NCI-H748 (cell line): ENCODE data around the gene OPN1SW.

Source experiments
- DNase-seq: peaks from one replicate; lab custom pipeline; 2025; ENCODE audit not compliant: unreplicated experiment; lab: John Stamatoyannopoulos, UW

OPN1SW gene, protein sequence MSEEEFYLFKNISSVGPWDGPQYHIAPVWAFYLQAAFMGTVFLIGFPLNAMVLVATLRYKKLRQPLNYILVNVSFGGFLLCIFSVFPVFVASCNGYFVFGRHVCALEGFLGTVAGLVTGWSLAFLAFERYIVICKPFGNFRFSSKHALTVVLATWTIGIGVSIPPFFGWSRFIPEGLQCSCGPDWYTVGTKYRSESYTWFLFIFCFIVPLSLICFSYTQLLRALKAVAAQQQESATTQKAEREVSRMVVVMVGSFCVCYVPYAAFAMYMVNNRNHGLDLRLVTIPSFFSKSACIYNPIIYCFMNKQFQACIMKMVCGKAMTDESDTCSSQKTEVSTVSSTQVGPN

DNA sequence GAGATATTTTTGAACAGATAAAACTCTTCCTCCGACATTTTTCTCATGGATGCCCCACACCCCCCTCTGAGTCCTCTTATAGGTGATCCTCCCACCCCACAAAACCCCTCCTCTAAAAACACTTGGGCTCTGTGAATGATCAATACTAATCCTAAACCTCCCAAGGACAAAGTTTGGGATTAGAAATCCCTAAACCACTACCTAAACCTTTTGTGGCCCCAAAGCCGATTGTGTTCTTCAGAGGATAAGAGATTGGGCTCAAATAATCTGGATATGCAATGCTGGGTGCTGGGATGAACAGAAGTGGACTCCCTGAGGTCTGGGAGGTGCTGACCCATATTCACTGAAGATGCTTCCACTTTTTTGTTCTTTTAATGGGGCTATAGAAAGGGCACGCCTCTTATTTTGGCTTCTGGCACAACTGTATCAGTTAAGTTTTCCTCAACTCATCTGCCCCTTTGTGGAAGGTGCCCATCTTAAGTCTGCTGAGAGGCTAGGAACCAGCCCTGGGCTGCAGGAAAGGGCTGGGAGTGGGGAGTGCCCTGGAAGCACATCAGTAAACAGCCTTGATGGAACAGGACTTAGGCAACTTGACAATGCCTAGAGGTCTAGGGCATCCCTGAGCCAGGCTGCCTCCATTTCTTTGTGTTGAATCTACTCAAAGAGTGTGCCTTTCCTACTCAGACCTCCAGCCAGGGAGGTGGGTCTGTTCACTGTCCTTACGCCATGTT, at the start of gene OPN1SW:
Gene OPN1SW (minus strand): TSS at position 51 of the 731 bp plus-strand sequence. CDS start 13 bp downstream, at position 38.
- no peak for DNase-seq

DNA sequence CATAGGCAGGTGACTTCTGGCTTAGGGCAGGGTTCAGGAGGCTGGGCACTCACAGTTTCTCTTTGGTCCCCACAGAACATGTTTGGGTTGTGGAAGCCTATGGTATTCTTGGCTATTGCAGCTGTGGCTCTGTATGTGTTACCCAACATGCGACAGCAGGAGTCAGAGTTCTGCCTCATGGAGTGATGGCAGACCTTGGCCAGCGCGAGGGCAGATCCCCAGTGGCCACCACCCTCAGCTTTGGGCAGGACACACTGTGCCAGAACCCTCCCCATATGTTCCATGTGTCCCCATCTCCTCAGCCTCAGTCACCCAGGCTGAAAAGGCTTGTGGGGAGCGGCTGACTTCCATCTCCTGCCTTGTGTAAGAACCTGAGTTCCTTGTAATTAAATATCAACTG, 46.1 kb upstream of the OPN1SW start:
- no peak for DNase-seq

DNA sequence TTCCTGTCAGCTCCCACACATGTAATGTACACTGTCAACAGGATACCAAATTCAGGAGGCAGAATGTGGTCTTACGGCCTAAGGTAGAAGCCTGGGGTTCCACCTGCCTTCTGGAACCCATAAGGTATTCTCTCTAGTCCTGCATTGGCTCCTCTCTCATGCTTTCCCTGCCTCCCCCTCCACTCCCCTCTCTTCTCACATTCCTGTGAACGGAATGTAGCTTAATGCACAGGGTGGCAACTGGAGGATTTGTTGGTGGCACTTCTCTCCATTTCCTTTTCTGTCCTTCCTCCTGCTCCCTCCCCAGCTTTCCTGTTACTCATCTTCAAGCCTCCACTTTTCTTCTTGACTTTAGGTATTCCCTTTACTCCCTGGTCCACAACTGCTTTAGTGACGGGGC, 43.1 kb upstream of the OPN1SW start:
- no peak for DNase-seq

DNA sequence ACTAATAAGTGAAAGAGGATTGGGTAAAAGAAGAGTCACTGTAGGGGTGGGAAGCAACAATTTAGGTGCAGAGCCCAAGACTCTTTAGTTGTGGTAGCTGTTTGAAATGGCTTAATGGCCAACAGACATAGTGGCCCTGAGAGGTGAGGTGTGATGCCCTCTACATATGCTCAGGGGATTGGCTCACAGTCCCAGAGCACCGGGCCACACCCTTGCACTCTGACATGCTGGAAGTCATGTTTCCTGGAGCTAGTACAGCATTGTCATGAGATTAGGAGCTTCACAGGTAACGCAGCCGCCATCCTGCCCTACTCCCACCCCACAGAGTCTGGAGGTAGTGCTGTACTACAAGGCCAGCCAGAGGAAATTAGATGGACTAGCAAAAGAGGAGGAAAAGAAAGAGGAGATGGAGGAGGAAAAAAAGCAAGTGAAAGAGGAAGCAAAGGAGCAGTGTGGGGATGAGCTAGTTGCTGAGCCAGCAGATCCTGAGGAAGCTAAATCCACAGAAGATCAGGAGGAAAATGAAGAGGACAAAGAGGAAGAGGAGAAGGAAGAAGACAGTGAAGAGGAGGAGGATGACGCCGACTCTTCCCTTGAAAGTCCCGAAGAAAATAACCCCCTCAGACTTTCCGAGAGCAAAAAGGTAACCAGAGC, 39.8 kb upstream of the OPN1SW start:
- no peak for DNase-seq

DNA sequence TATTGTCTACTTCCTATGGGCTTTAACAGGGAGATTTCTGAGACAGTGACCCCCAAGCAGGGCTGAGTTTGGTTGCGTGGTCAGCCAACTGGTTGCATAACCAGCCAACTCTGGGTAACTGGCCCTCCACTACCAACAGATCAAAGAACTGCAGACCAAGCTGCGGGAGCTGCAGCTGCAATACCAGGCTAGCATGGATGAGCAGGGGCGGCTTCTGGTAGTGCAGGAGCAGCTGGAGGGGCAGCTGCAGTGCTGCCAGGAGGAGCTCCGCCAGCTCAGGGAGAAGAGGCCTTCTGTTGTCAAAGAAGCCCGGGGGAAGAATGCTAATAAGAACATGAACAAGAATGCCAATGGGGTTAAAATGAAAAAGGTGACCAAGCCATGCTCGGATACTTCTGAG, 38.9 kb upstream of the OPN1SW start:
- DNase-seq: no peak

DNA sequence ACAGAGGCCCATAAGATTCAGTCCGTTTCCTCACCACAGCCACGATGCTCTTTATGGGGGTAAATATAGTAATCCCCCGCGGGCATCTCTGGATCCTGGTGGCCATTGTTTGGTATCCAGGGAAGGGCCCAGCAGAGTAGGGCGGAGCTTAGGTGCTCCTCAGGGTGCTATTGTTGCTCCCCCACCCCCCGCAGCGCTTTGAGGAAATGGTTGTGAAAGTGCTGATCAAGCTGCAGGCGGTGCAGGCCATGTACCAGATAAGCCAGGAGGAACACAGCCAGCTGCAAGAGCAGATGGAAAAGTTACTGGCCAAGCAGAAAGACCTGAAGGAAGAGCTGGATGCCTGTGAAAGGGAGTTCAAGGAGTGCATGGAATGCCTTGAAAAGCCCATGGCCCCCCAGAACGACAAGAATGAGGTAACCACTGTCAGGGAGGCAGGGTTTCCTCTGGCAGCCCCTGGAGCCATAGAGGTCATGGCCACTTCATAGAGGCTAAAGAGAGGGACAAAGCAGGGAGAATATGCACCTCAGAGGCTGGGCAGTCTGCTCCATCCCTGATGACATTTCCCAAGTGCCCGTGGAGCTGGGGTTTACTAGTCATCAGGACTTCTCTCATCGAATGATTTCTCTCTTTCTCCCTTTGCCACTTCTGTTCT, 37.0 kb upstream of the OPN1SW start:
- peak; percentile 62 for DNase-seq

DNA sequence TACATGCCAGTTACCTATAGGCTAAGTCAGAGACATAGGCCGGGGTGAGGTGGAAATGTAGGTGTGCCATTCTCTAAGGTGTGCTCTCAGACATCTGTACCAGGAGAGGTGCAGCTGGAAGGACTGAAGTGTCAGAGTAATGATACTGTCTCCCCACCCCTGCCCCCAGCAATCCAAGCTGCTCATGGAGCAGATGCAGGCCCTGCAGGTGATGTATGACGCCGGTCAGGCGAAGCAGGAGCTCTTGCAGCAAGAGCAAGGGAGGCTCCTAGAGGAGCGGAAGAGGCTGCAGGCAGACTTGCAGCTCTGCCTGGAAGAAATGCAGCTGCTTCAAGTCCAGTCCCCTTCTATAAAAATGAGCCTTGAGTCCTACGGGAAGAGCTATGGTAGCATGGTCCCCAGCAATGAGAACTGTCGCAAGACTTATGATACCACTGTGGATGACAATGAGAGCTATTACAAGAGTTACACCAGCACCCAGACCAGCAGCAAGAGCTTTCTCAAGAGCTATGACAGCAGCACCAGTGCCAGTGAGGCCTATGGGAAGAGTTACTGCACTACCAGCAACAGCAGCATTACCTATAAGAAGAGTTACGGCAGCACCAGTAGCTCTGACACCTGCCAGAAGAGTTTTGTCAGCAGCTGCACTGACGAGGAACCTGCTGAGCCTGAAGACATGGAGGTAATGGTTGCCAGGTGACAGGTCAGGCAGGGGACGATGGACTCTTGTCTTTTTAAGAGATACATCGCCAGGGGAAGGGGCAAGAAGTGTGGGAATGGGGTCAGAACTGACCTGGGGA, 36.2 kb upstream of the OPN1SW start:
- DNase-seq: peak; percentile 49

DNA sequence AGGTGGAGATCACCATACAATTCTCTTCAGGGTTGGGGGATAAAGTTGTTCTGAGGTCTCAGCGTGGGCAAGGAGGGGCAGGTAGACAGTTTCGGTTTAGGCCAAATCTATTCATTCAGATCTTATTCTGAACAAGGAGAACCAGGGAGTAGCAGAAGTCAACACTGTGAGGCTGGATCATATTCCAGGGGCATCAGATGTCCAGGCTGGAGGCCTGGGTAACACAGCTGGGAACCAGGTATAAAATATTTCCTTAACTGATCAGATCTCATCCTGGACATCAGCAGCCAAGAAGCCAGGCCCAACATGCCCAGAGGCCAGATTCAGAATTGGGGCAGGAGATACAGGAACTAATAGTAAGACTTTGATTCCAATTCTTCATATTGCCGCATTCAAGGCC, 35.4 kb upstream of the OPN1SW start:
- DNase-seq: no peak

DNA sequence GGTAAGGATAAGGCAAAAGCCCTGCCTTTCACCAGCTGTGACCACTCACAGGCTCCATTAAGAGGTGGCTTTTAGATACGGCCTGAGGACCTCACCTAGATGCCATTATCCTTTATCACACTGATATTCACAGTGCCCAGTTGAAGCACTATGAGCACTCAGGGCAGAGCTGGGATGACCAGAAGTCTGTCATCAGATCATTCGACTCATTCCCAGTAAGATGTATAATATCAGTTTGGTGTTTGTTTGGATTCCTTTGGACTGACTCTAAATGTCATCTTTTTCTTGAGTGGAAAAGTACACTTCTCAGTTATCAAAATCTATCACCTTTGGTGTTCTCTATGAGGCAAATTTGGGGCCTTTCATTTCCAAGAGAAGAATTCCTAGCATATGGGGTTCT, 34.9 kb upstream of the OPN1SW start:
- DNase-seq: no peak

DNA sequence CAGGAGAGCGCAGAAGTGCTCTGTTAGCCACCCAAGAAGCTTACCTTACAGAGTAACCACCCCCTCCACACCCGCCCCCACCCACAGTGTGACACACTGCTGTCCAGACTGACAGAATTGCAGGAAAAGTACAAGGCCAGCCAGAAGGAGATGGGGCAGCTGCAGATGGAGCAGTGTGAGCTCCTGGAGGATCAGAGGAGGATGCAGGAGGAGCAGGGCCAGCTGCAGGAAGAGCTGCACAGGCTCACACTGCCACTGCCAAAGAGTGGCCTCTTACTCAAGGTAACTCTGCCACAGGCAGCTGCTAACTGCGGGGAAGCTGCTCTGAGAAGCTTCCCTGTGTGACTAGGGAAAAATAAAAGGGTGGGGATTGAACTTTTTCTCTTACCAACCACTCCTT, 33.8 kb upstream of the OPN1SW start:
- DNase-seq: no peak

DNA sequence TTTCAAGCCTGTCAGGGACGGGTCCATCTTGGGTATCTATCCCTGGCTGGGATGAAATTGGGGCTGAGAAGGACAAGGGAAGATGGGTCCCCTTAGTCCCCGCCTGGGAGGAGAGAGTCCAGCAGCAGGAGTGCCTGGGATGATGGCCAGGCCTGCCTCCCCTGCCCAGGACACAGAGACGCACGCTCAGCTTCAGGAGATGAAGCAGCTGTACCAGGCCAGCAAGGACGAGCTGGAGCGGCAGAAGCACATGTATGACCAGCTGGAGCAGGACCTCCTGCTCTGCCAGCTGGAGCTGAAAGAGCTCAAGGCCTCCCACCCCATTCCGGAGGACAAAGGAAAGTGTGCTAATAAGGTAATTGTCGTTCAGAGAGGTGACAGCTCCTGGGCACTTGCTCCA, 31.6 kb upstream of the OPN1SW start:
- DNase-seq: no peak

DNA sequence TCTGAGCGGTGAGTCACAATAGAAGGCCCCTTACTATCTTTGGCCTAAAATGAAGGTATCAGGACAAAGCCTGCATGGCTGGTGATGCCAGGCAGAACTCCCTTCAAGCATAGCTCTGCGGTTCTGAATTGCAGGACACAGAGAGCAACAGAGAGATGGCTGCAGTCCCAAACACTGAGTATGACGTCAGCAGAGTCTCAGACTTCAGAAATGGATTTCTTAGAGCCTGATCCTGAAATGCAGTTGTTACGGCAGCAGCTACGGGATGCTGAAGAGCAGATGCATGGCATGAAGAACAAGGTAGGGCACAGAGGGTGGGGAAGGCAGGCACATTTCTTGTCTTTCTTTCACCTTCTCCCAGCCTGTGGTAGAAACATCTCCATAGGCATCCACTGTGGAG, 29.6 kb upstream of the OPN1SW start:
- no peak for DNase-seq

DNA sequence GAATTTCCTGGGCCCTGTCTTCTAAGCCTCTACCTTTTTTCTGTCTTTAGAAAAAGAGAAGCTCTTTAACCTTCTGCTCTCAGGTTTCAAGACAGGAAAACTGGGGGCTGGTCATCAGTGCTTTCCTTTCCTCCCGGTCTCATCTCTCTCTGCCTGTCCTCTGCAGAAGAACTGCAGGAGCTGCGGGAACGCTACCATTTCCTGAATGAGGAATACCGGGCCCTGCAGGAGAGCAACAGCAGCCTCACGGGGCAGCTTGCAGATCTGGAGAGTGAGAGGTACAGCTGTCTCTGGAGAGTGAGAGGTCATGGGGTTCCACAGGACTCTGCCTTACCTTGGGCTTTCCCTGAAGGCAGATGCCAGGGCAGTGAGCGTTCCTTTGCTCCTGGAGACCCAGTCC, 28.9 kb upstream of the OPN1SW start:
- DNase-seq: no peak

DNA sequence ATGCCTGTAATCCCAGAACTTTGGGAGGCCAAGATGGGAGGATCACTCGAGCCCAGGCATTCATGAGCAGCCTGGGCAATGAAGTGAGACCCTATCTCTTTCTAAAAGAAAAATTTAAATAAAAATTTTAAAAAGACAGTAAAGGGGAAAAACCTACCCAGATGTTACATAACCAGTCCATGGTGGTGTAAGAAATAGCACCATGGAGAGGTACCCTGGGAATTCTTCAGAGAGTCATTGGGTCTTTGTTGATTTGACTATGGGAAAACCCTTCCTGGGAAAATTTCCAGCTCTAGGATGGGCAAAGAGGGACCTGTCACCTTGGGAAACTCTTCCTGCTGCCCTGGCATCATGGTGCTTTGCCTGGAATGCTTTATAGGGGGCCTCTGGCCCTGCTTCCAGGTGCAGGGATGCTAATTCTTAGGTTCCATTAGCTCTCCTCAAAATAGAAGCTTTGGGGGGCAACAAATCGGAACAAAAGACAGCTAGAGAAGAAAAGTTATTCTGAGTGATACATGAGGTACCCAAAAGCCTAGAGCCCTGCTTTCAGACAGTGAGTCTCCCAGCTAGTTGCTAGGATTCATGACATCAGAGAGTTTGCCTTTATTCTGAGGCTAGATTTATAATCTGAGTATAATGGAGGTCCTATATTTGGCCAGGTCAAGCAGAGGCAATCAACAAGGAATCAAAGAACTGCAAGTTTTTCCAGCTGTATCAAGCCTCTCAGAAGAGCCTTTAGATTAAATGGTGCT, 26.2 kb upstream of the OPN1SW start:
- no peak for DNase-seq

DNA sequence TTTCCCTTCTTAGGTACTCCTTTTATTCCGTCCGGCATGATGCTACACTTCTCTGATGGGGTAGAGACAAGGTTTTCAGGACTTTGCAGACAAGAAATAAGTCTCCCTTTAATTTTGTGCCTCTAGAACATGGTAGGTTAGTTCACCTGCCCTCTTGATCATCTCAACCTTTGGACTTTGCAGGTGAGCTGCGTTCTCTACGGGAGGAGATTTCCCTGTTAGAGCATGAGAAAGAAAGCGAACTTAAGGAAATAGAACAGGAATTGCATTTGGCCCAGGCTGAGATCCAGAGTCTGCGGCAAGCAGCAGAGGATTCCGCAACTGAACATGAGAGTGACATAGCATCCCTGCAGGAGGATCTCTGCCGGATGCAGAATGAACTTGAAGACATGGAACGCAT, 25.4 kb upstream of the OPN1SW start:
- DNase-seq: no peak

DNA sequence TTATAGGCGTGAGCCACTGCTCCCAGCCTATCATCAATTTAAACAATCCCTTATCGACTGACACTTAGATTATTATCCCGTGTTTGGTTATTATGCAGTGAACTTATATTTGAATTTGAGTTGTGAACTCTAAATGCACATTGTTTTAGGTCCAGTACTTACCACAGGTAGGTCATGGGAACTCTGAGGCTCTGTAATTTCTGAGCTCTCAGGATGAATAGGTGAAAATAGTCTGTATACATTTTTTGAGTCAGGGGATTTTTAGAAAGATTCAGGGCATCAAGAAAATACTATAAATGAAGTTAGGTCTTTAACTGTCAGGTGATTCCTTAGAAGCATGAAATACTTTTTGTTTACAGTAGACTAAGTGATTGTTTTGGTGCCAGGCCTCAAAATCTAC, 25.0 kb upstream of the OPN1SW start:
- no peak for DNase-seq

DNA sequence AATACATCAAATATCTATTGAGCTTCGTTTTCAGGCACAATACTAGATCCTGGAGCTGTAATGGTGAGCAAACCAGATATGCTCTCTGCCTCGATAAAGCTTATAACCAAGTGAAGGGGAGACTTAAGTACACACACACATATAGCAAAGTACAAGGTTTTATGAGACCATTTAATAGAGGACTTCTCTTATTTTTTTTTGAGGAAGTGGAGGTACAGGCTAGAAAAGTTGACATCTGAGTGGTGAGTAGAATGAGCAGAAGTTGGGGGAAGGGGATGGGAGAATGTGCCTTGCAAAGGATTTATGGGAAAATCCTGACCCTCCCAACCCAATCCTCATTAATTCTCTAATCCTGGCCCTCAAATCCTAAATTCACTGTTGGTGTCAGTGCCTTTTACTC, 23.9 kb upstream of the OPN1SW start:
- no peak for DNase-seq

DNA sequence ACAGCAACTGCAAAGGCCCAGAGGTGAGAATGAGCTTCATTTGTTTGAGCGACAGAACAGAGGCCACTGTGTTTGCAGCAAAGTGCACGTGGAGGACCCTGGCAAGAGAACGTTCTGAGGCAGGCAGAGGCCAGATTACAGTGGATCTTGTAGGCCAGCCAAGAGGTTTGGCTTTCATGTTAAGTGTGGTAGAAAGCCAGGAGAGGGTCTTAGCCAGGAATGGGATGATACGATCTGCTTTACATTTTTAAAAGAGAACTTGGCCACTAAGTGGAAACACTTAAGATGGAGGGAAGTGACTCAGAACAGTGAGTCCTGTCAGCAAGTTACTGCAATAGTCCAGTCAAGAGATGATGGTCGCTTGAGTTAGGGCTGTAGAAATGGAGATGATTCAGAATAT, 20.7 kb upstream of the OPN1SW start:
- DNase-seq: no peak

DNA sequence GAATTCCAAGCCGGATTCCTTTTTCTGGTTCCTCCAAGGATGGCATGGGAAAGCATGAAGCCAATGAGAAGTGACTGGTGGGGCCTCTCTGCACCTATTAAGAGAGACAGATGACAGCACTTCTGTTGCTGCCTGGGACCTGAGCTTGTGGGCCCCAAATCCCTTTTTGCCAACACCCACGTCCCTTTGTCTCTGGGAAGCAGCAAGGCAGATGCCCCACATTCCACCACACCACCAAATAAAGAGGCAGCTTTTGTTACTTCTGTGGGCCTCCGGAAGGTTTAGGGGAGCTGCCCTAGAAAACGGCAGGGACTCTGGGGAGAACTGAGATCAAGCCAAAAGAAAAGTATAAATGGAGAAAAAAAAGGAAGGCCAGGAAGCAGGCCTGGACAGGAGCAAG, 19.5 kb upstream of the OPN1SW start:
- DNase-seq: no peak

DNA sequence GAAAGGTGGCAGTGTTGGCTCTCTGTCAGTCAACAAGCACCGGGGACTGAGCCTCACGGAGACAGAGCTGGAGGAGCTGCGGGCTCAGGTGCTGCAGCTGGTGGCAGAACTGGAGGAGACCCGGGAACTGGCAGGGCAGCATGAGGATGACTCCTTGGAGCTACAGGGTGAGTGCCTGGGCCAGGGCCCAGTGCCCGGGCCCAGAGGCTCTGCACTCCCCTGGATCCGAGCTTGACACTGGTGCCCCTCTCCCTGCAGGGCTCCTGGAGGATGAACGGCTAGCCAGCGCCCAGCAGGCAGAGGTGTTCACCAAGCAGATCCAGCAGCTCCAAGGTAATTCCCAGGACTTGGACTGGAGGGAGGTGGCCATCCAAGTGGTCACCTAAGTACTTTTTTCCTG, 18.8 kb upstream of the OPN1SW start:
- no peak for DNase-seq
